HG02852 (cell line): ENCODE data around the gene ZNF148.

Experiments
- ATAC-seq: cut with Tn5 transposase; IDR thresholded peaks from one replicate; pipeline ENCODE4 v1.9.1; 2021; ENCODE audit warnings: mild to moderate bottlenecking, moderate library complexity; ENCODE audit not compliant: unreplicated experiment

ZNF148 gene

GRCh38 chr3:125334675-125335560, 40.2 kb downstream of the ZNF148 start:
- ATAC-seq = no peak

- ATAC-seq = no peak
Measured at GRCh38 chr3:125332504-125332903, 42.6 kb downstream of the ZNF148 start.

GRCh38 chr3:125331243-125331642, 43.9 kb downstream of the ZNF148 start:
- no peak for ATAC-seq

GRCh38 chr3:125326957-125327356, 48.2 kb downstream of the ZNF148 start:
- no peak for ATAC-seq

- no peak for ATAC-seq
Measured at GRCh38 chr3:125325746-125326145, 49.4 kb downstream of the ZNF148 start.

- ATAC-seq = no peak
Measured at GRCh38 chr3:125324341-125324740, 50.8 kb downstream of the ZNF148 start.

GRCh38 chr3:125322917-125323316, 52.2 kb downstream of the ZNF148 start:
- no peak for ATAC-seq

- ATAC-seq = no peak
Measured at GRCh38 chr3:125322166-125322565, 53.0 kb downstream of the ZNF148 start.

- no peak for ATAC-seq
Measured at GRCh38 chr3:125319765-125320164, 55.4 kb downstream of the ZNF148 start.

- ATAC-seq = no peak
Measured at GRCh38 chr3:125318871-125319270, 56.3 kb downstream of the ZNF148 start.

GRCh38 chr3:125318167-125318865, 56.8 kb downstream of the ZNF148 start:
- ATAC-seq = no peak

GRCh38 chr3:125317761-125318160, 57.4 kb downstream of the ZNF148 start:
- no peak for ATAC-seq

GRCh38 chr3:125316949-125317348, 58.2 kb downstream of the ZNF148 start:
- no peak for ATAC-seq

- ATAC-seq = no peak
Measured at GRCh38 chr3:125316246-125316645, 58.9 kb downstream of the ZNF148 start.

- ATAC-seq = no peak
Measured at GRCh38 chr3:125313060-125313635, 62.0 kb downstream of the ZNF148 start.

- ATAC-seq = no peak
Measured at GRCh38 chr3:125310623-125311081, 64.5 kb downstream of the ZNF148 start.

- ATAC-seq = no peak
Measured at GRCh38 chr3:125309476-125309875, 65.6 kb downstream of the ZNF148 start.

GRCh38 chr3:125306620-125307019, 68.5 kb downstream of the ZNF148 start:
- ATAC-seq = no peak

- no peak for ATAC-seq
Measured at GRCh38 chr3:125302932-125303331, 72.2 kb downstream of the ZNF148 start.

- ATAC-seq = no peak
Measured at GRCh38 chr3:125300416-125300815, 74.7 kb downstream of the ZNF148 start.

- ATAC-seq = no peak
Measured at GRCh38 chr3:125294411-125294810, 80.7 kb downstream of the ZNF148 start.

- ATAC-seq = no peak
Measured at GRCh38 chr3:125292015-125292414, 83.1 kb downstream of the ZNF148 start.
